Ishikawa (cell line): ENCODE measurements around the gene COL4A2.

Experiments
- CEBPB ChIP-seq: IDR thresholded peaks from 2 replicates; pipeline ENCODE4 v1.6.1; 2012
- CREB1 ChIP-seq: IDR thresholded peaks from 2 replicates; pipeline ENCODE4 v1.6.1; 2012; ENCODE audit warnings: low read depth
- EGR1 ChIP-seq: IDR thresholded peaks from 2 replicates; pipeline ENCODE4 v1.6.1; 2012
- EP300 ChIP-seq: IDR thresholded peaks from 2 replicates; pipeline ENCODE4 v1.6.1; 2012; ENCODE audit warnings: borderline replicate concordance
- FOXM1 ChIP-seq: IDR thresholded peaks from 2 replicates; pipeline ENCODE4 v1.6.1; 2012; ENCODE audit warnings: low read depth, borderline replicate concordance
- MAX ChIP-seq: IDR thresholded peaks from 2 replicates; pipeline ENCODE4 v1.6.1; 2012
- NFIC ChIP-seq: IDR thresholded peaks from 2 replicates; pipeline ENCODE4 v1.6.1; 2012
- RAD21 ChIP-seq: IDR thresholded peaks from 2 replicates; pipeline ENCODE4 v1.6.1; 2012; ENCODE audit warnings: low read depth
- REST ChIP-seq: IDR thresholded peaks from 2 replicates; pipeline ENCODE4 v1.6.1; 2012; ENCODE audit warnings: low read depth, mild to moderate bottlenecking
- TAF1 ChIP-seq: IDR thresholded peaks from 2 replicates; pipeline ENCODE4 v1.6.1; 2012; ENCODE audit warnings: low read depth, mild to moderate bottlenecking
- TCF12 ChIP-seq: IDR thresholded peaks from 2 replicates; pipeline ENCODE4 v1.6.1; 2012; ENCODE audit warnings: low read depth
- TEAD4 ChIP-seq: IDR thresholded peaks from 2 replicates; pipeline ENCODE4 v1.6.1; 2012
- USF1 ChIP-seq: IDR thresholded peaks from 2 replicates; pipeline ENCODE4 v1.6.1; 2012
- YY1 ChIP-seq: IDR thresholded peaks from 2 replicates; pipeline ENCODE4 v1.6.1; 2012; ENCODE audit warnings: low read depth
- ZBTB7A ChIP-seq: IDR thresholded peaks from 2 replicates; pipeline ENCODE4 v1.6.1; 2012; ENCODE audit warnings: low read depth

The COL4A2 gene

GRCh38 chr13:110523180-110523579 lies 216.1 kb downstream of the COL4A2 start:
- TF ChIP-seq EP300 (no peak), ZBTB7A (no peak), REST (no peak), EGR1 (no peak), TEAD4 (no peak), RAD21 (no peak), TCF12 (no peak)

- TF ChIP-seq NFIC (no peak), FOXM1 (no peak), EGR1 (no peak), TEAD4 (no peak), YY1 (no peak), CREB1 (no peak), EP300 (no peak), ZBTB7A (no peak), TAF1 (no peak), TCF12 (no peak), CEBPB (no peak), RAD21 (no peak), USF1 (no peak), MAX (no peak), REST (no peak)
Measured at GRCh38 chr13:110523838-110524540, 216.9 kb downstream of the COL4A2 start.

- TF ChIP-seq EGR1: peak; percentile 59; the same call in 1 of the 2 replicates
- peak; percentile 80 for TF ChIP-seq NFIC
- TF ChIP-seq USF1: no peak; the same call in 1 of the 2 replicates
- TF ChIP-seq EP300: peak; percentile 94
- TF ChIP-seq CEBPB: peak; percentile 30; the same call in 1 of the 2 replicates
- peak; percentile 84 for TF ChIP-seq FOXM1
- peak; percentile 75 for TF ChIP-seq TEAD4
- no peak for TF ChIP-seq TAF1
- TF ChIP-seq RAD21: no peak; the same call in 1 of the 2 replicates
- TF ChIP-seq TCF12: peak; percentile 98
- TF ChIP-seq CREB1: no peak
- TF ChIP-seq YY1: no peak
- TF ChIP-seq REST: no peak
- TF ChIP-seq ZBTB7A: no peak; the same call in 1 of the 2 replicates
- peak; percentile 56 for TF ChIP-seq MAX
Measured at GRCh38 chr13:110524541-110525257, 217.6 kb downstream of the COL4A2 start.
